Measurements from ENCODE around the gene TUBGCP3. TPM values are rescaled to one million over a fixed set of nuclear protein-coding genes. Genes with fewer than 3 reads are reported as not detected.

TUBGCP3 gene
- total RNA-seq, 1 experiment from 2014 or later: 49.9 TPM

- no peak overlapping the region for H2AFZ ChIP-seq (ENCODE audit: low read length)
- H3K79me2 ChIP-seq (ENCODE audit: low read length): no peaks in the 10 kb centered on the region
- H3K9ac ChIP-seq (ENCODE audit: low read length): no peak overlapping the region
- no peak overlapping the region for H3K4me3 ChIP-seq (ENCODE audit: low read length)
- no peaks in the 10 kb centered on the region for H3K9me3 ChIP-seq (ENCODE audit: low read length)
- no peaks in the 10 kb centered on the region for H4K20me1 ChIP-seq (ENCODE audit: insufficient read depth, low read depth, low read length)
- no peaks in the 10 kb centered on the region for H3K36me3 ChIP-seq (ENCODE audit: insufficient read depth, low read length)
- no peaks in the 10 kb centered on the region for H3K27me3 ChIP-seq (ENCODE audit: low read length)
- no peaks in the 10 kb centered on the region for H3K9me2 ChIP-seq (replicated peaks; ENCODE audit: insufficient read depth, low read length)
- H3K4me1 ChIP-seq (ENCODE audit: low read length): peaks cover 9% of the 10 kb centered on the region; the same call in 1 of the 2 replicates
- no peak overlapping the region for H3K27ac ChIP-seq (ENCODE audit: low read length)
- DNase-seq: no peak
- no peak overlapping the region for H3K4me2 ChIP-seq (ENCODE audit: low read depth, low read length, poor library complexity, severe bottlenecking)
Observed at GRCh38 chr13:112446867-112447266, 141.1 kb downstream of the TUBGCP3 start.

- Histone ChIP-seq H4K20me1 (ENCODE audit: insufficient read depth, low read depth, low read length) (no peaks in the 10 kb centered on the region), H3K36me3 (ENCODE audit: insufficient read depth, low read length) (no peaks in the 10 kb centered on the region), H3K27ac (ENCODE audit: low read length) (no peak overlapping the region), H3K9me3 (ENCODE audit: low read length) (no peaks in the 10 kb centered on the region), H3K9ac (ENCODE audit: low read length) (no peak overlapping the region), H2AFZ (ENCODE audit: low read length) (no peak overlapping the region), H3K79me2 (ENCODE audit: low read length) (no peaks in the 10 kb centered on the region), H3K4me1 (ENCODE audit: low read length) (peaks cover 9% of the 10 kb centered on the region; the same call in 1 of the 2 replicates), H3K27me3 (ENCODE audit: low read length) (no peaks in the 10 kb centered on the region), H3K9me2 (replicated peaks; ENCODE audit: insufficient read depth, low read length) (no peaks in the 10 kb centered on the region), H3K4me2 (ENCODE audit: low read depth, low read length, poor library complexity, severe bottlenecking) (no peak overlapping the region), H3K4me3 (ENCODE audit: low read length) (no peak overlapping the region)
- no peak for DNase-seq
Observed at GRCh38 chr13:112446347-112446861, 141.5 kb downstream of the TUBGCP3 start.

GRCh38 chr13:112445411-112446271 lies 142.3 kb downstream of the TUBGCP3 start:
- no peak overlapping the region for H3K9ac ChIP-seq (ENCODE audit: low read length)
- H3K79me2 ChIP-seq (ENCODE audit: low read length): no peaks in the 10 kb centered on the region
- H3K4me1 ChIP-seq (ENCODE audit: low read length): peaks cover 9% of the 10 kb centered on the region; the same call in 1 of the 2 replicates
- no peaks in the 10 kb centered on the region for H3K9me2 ChIP-seq (replicated peaks; ENCODE audit: insufficient read depth, low read length)
- no peaks in the 10 kb centered on the region for H3K36me3 ChIP-seq (ENCODE audit: insufficient read depth, low read length)
- no peak for DNase-seq
- H3K4me2 ChIP-seq (ENCODE audit: low read depth, low read length, poor library complexity, severe bottlenecking): no peak overlapping the region
- no peaks in the 10 kb centered on the region for H3K27me3 ChIP-seq (ENCODE audit: low read length)
- no peak overlapping the region for H3K4me3 ChIP-seq (ENCODE audit: low read length)
- no peak overlapping the region for H3K27ac ChIP-seq (ENCODE audit: low read length)
- H4K20me1 ChIP-seq (ENCODE audit: insufficient read depth, low read depth, low read length): no peaks in the 10 kb centered on the region
- no peak overlapping the region for H2AFZ ChIP-seq (ENCODE audit: low read length)
- H3K9me3 ChIP-seq (ENCODE audit: low read length): no peaks in the 10 kb centered on the region

GRCh38 chr13:112444416-112445399 lies 143.2 kb downstream of the TUBGCP3 start:
- Histone ChIP-seq H3K9me2 (replicated peaks; ENCODE audit: insufficient read depth, low read length) (no peaks in the 10 kb centered on the region), H2AFZ (ENCODE audit: low read length) (no peak overlapping the region), H3K4me1 (ENCODE audit: low read length) (peaks cover 11% of the 10 kb centered on the region), H3K27me3 (ENCODE audit: low read length) (no peaks in the 10 kb centered on the region), H4K20me1 (ENCODE audit: insufficient read depth, low read depth, low read length) (no peaks in the 10 kb centered on the region), H3K4me3 (ENCODE audit: low read length) (no peak overlapping the region), H3K36me3 (ENCODE audit: insufficient read depth, low read length) (no peaks in the 10 kb centered on the region), H3K4me2 (ENCODE audit: low read depth, low read length, poor library complexity, severe bottlenecking) (no peak overlapping the region), H3K9ac (ENCODE audit: low read length) (no peak overlapping the region), H3K9me3 (ENCODE audit: low read length) (no peaks in the 10 kb centered on the region), H3K79me2 (ENCODE audit: low read length) (no peaks in the 10 kb centered on the region), H3K27ac (ENCODE audit: low read length) (no peak overlapping the region)
- DNase-seq: no peak

GRCh38 chr13:112443995-112444311 lies 144.0 kb downstream of the TUBGCP3 start:
- Histone ChIP-seq H3K9me2 (replicated peaks; ENCODE audit: insufficient read depth, low read length) (no peaks in the 10 kb centered on the region), H3K4me3 (ENCODE audit: low read length) (no peak overlapping the region), H3K27ac (ENCODE audit: low read length) (no peak overlapping the region), H3K27me3 (ENCODE audit: low read length) (no peaks in the 10 kb centered on the region), H4K20me1 (ENCODE audit: insufficient read depth, low read depth, low read length) (no peaks in the 10 kb centered on the region), H3K36me3 (ENCODE audit: insufficient read depth, low read length) (no peaks in the 10 kb centered on the region), H3K9ac (ENCODE audit: low read length) (no peak overlapping the region), H3K79me2 (ENCODE audit: low read length) (no peaks in the 10 kb centered on the region), H3K4me2 (ENCODE audit: low read depth, low read length, poor library complexity, severe bottlenecking) (no peak overlapping the region), H2AFZ (ENCODE audit: low read length) (no peak overlapping the region), H3K4me1 (ENCODE audit: low read length) (peaks cover 15% of the 10 kb centered on the region), H3K9me3 (ENCODE audit: low read length) (no peaks in the 10 kb centered on the region)
- DNase-seq: peak; percentile 91

- Histone ChIP-seq H2AFZ (ENCODE audit: low read length) (no peak overlapping the region), H4K20me1 (ENCODE audit: insufficient read depth, low read depth, low read length) (no peaks in the 10 kb centered on the region), H3K9ac (ENCODE audit: low read length) (no peak overlapping the region), H3K27me3 (ENCODE audit: low read length) (no peaks in the 10 kb centered on the region), H3K9me3 (ENCODE audit: low read length) (no peaks in the 10 kb centered on the region; the same call in 1 of the 2 replicates), H3K9me2 (replicated peaks; ENCODE audit: insufficient read depth, low read length) (no peaks in the 10 kb centered on the region), H3K4me2 (ENCODE audit: low read depth, low read length, poor library complexity, severe bottlenecking) (no peak overlapping the region), H3K4me3 (ENCODE audit: low read length) (no peak overlapping the region), H3K27ac (ENCODE audit: low read length) (no peak overlapping the region), H3K79me2 (ENCODE audit: low read length) (no peaks in the 10 kb centered on the region), H3K36me3 (ENCODE audit: insufficient read depth, low read length) (no peaks in the 10 kb centered on the region), H3K4me1 (ENCODE audit: low read length) (peaks cover 15% of the 10 kb centered on the region)
- DNase-seq: peak; percentile 47
Observed at GRCh38 chr13:112443191-112443994, 144.6 kb downstream of the TUBGCP3 start.

GRCh38 chr13:112442483-112443090 lies 145.4 kb downstream of the TUBGCP3 start:
- no peak overlapping the region for H3K4me3 ChIP-seq (ENCODE audit: low read length)
- H3K27ac ChIP-seq (ENCODE audit: low read length): no peak overlapping the region
- H3K9me2 ChIP-seq (replicated peaks; ENCODE audit: insufficient read depth, low read length): no peaks in the 10 kb centered on the region
- H3K79me2 ChIP-seq (ENCODE audit: low read length): no peaks in the 10 kb centered on the region
- H3K36me3 ChIP-seq (ENCODE audit: insufficient read depth, low read length): no peaks in the 10 kb centered on the region
- H2AFZ ChIP-seq (ENCODE audit: low read length): no peak overlapping the region
- DNase-seq: no peak
- peaks cover 4% of the 10 kb centered on the region for H3K9me3 ChIP-seq (ENCODE audit: low read length)
- H3K4me1 ChIP-seq (ENCODE audit: low read length): peaks cover 15% of the 10 kb centered on the region
- no peak overlapping the region for H3K9ac ChIP-seq (ENCODE audit: low read length)
- H4K20me1 ChIP-seq (ENCODE audit: insufficient read depth, low read depth, low read length): no peaks in the 10 kb centered on the region
- 0 out of 2 replicates have a peak, but pooled peaks cover 3% of the 10 kb centered on the region for H3K27me3 ChIP-seq (ENCODE audit: low read length)
- no peak overlapping the region for H3K4me2 ChIP-seq (ENCODE audit: low read depth, low read length, poor library complexity, severe bottlenecking)
